GM12874 (cell line): Measurements from ENCODE around the gene TOMM40.

Experiments
- CTCF ChIP-seq: IDR thresholded peaks from 2 replicates; pipeline ENCODE4 v1.5.1; 2011; ENCODE audit warnings: low read depth, mild to moderate bottlenecking, control low read depth, low read length, moderate library complexity; ENCODE audit not compliant: insufficient read depth

TOMM40 gene

GRCh38 chr19:44875666-44876451 lies 15.2 kb upstream of the TOMM40 start:
- TF ChIP-seq CTCF, result no peak

GRCh38 chr19:44876930-44877535 lies 14.0 kb upstream of the TOMM40 start:
- TF ChIP-seq CTCF, result no peak

GRCh38 chr19:44878120-44878865 lies 12.8 kb upstream of the TOMM40 start:
- no peak for TF ChIP-seq CTCF

GRCh38 chr19:44879309-44880065 lies 11.6 kb upstream of the TOMM40 start:
- no peak for TF ChIP-seq CTCF

GRCh38 chr19:44882063-44882462 lies 9.0 kb upstream of the TOMM40 start:
- no peak for TF ChIP-seq CTCF

- no peak for TF ChIP-seq CTCF
These were observed 7.1 kb upstream of the TOMM40 start for GRCh38 chr19:44883922-44884321.

- TF ChIP-seq CTCF, result no peak
These were observed 6.5 kb upstream of the TOMM40 start for GRCh38 chr19:44884566-44884965.
